SK-MEL-5 (cell line): ENCODE results near the gene ALKBH6. TPM values are rescaled to one million over a fixed set of nuclear protein-coding genes. Genes with fewer than 3 reads are reported as not detected.
"Not testable (repeated sequence)": the region's sequence is repeated elsewhere in the genome, so short reads cannot be mapped to it uniquely, and the experiment has no call there.

Source experiments
- DNase-seq: peaks from one replicate; pipeline ENCODE4 v3.0.0-alpha.2; 2016; ENCODE audit warnings: low read depth, low spot score
- in situ Hi-C: cut with HindIII; loops from 2 replicates; pipeline ENCODE4 v1.10.0; 2016; ENCODE audit warnings: low sequenced_read_pairs, high pct_unique_total_duplicates, low pct_unique_long_range_greater_than_20kb
- polyA plus RNA-seq, 2 experiments: library from polyadenylated mRNA; depleted of rRNA; stranded (reverse); fragments of >200 nt; gene quantifications; 2 replicates each; pipeline ENCODE4 v1.2.3, GENCODE V29; 2015
- total RNA-seq: library from RNA; depleted of rRNA; stranded (reverse); fragments of >200 nt; shearing (Covaris generic); gene quantifications from 2 replicates; pipeline ENCODE4 v1.2.3, GENCODE V29; 2014; rRNA removed

ALKBH6 gene
- total RNA-seq, result 11.9 and 14.9 TPM in 2 replicates
- 22.7 and 23.5 TPM in 2 replicates for polyA plus RNA-seq (2015; cell fraction: cytosol; rRNA removed)
- 123 and 164 TPM in 2 replicates for polyA plus RNA-seq (2015; cell fraction: nucleus; rRNA removed)

DNA sequence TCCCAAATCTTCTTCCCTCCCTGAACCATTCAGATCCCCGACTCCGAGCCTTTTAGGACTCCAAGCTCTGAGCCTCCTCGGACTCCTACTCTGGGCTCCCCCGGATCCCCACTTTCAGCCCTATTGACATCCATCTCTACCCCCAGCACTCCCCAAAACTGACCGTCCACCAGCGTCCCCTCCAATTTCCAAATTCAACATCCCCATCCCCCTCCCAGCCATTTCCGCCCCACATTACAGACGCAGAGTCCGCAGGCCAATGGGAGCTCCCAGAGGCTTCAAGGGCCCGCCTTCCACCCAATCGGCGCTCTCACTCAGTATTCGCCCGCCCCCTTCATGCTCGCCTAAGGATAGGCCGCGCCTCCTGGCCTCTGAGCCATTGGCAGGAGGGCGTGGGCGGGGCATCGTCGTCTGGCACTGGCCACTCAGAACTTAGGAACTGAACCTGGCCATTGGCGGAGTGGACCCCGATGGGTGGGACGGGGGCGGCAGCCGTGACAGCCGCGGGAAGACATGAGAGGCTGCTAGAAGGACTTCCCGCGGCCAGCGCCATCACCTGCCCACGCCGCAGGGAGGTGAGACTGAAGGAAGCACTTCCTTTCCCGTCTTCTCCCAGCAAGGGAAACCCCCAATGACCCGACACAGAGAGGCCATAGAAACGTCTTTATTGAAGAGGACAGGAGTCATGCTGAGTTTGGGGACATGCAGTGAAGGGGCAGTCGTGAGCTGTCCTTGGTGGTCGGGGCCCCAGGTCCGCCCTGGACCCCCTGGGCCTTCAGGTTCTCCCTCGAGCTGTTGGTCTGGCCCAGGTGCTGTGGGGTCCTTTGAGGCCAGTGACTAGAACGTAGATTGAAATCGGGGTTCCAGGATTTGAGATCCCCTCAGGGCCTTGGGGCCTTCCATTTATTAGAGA is at the start of gene ALKBH6:
Gene ALKBH6 (minus strand): TSS at position 202 of the 913 bp plus-strand sequence. CDS start 816 bp downstream, outside the sequence.
- in situ Hi-C loops, result no loop called here
- peak; percentile 99 for DNase-seq

DNA sequence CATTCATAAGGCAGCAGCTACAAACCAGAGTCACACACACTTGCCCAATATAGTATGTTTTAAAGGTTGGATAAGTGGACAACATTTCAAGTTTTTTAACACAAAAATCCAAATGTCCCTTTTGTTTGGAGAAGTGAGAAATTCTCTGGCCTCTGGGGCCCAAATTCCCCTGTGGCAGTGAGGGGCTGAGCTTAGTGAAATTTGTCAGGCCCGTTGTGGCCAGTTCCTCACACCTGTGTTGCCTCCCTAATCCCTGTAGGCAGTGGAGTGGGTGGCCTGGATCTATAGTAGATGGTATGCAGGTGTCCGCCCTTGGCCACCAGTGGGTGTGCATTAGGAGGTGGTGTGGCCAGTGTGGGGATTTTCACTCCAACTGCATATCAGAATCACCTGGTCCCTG is 47.4 kb upstream of the ALKBH6 start:
- no peak for DNase-seq
- in situ Hi-C loops, result no loop called here

DNA sequence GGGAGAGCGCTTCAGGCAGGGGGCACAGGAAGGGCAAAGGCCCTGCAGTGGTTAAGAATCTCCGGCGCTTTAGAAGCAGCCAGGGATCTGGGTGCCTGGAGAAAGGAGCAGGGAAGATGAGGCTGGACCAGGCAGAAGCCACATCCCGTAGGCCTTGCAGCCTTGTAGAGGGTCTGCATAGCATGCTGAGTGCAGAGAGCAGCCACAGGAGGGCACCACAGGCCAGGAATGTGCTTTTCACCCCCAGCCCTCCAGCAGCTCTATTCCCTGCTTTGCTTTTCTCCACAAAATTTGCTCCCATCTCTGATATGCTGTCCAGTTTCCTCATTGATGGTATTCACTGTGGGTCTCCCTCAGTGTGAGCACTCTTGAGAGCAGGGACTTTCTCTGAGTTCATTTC is 46.4 kb upstream of the ALKBH6 start:
- DNase-seq, result peak; percentile 65

DNA sequence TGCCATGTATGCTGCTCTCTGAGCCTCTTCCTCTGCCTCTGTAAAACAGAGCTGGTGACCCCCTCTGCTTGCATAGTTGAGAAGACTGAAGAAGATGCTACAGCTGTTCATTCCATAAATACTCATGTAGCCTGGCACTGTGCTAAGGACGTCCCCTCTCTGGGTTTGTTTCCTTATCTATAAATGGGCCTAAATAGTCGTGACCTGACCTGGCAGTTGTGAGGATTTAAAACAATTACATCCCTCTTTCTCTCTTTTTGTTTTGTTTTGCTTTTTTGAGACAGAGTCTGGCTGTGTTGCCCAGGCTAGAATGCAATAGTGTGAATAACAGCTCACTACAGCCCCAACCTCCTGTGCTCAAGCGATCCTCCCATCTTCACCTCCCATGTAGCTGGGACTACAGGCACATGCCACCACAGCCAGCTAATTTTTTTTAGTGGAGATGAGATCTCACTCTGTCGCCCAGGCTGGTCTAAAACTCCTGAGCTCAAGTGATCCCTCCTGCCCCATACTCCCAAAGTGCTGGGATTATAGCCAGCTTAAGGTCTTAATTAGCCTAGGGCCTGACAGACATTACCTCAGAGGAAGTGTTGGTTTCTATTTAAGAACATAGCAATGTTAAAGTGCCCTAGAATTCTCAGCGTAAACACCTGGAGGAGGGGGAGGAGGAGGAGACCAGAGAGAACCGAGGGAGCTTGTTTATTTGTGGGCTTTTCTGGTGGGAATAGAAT is 45.3 kb upstream of the ALKBH6 start:
- in situ Hi-C loops, result no loop called here
- DNase-seq, result no peak

More for the DNA sequence above, 46.4 kb upstream of the ALKBH6 start:
- in situ Hi-C loops, result no loop called here

DNA sequence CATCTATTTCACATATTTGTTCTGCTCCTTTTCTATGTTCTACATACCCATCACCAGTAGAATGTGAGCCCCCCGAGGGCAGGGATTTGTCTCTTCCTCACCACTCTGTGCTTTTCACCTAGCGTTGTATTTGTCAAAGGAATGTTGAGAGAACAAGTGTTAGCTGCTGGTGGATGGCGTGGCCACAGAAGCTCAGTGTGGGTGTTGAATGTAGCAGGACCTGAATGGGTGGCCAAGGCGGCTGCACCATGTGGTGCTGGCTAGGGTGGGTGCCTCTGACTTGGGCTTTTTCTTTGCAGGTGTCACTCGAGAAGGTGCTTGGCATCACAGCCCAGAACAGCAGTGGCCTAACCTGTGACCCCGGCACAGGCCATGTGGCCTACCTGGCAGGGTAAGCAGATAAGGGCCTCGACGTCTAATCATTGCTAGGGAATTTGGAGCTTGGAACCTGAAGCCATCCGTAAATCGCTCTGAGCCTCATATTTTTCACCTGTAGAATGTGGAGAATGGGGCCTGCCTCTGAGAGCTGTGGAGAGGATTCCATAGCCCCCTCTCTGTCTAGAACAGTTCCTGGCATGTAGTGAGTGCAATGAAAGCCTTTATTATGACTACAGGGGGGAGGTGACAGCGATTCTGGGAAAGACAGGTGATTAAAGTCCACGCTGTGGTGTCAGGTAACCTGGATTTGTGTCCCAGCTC is 44.6 kb upstream of the ALKBH6 start:
- DNase-seq, result no peak
- in situ Hi-C loops, result no loop called here

DNA sequence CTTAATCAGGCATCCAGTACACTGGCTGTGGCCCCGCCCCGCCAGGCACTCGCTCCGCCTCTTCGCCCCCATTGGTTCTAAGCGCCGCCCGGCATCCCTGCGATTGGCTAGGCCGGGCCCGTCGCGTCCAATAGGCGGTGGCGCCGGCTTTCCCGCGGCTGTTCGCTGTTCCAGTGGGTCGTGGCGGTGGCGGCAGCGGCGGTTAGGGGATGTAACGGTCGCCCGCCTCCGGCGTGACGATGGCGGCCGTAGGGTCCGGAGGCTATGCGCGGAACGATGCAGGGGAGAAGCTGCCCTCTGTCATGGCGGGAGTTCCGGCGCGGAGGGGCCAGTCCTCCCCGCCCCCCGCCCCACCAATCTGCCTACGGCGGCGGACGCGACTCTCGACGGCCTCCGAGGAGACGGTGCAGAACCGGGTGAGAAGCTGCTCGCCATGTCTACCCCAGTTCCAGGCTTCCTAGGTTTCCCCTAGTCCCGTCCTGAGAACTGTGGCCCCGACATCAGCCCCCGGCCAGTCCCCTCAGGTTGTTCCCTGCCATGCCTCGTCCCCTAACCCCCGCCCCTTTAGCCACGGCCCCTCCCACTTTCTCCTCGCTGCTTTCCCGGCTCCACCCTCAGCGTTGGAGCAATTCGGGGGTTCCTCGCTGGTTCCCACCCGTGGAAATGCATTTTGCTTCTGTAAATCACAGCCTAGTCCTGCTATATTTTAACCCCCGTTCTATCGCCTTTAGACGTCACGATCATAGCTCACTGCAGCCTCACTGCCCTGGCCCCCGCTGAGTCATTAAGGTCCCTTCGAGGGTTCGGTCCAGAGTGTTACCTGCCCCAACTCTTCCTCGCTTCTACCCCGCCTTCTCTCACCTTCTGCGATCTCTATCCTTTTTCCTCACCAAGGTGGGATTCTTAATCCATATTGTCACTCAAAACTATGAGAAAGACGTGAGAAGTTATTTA is 41.0 kb upstream of the ALKBH6 start, which contains the start of gene WDR62:
Gene WDR62 (plus strand): TSS at position 165 of the 954 bp plus-strand sequence. CDS start 75 bp downstream, at position 240.
- DNase-seq, result peak; percentile 89
- in situ Hi-C loops, result no loop called here

DNA sequence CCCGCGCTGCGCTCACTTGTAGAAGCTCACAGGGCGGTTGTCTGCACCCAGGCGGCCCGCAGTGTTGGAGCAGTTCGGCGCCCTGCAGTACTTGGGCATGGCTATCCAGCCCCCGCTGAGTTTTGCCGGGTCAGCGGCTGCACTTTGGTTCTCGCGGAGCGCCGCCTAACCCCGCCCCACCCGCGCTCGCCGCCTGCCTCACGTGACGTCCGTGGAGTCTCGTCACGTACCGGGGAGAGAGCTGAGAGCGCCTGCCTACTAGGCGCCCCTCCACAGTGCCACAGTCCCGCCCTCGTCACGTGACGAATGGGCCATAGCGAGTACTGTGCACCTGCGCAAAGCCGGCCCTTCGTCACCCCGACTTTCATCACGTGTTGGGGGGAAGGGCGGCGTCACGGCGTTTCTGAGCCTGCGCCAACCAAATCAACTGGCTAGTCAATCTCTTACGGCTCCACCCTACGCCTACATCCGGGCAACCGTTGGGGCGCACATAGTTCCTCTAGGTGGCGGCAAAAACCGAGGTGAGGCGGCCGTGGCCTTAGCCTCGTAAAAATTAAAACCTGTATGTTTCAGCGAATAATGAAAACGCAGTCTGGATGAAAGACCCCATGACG is 40.2 kb upstream of the ALKBH6 start, which contains the start of gene THAP8:
Gene THAP8 (minus strand): TSS at position 167 of the 614 bp plus-strand sequence. CDS start 68 bp downstream, at position 99.
- DNase-seq, result peak; percentile 98
- in situ Hi-C loops, result no loop called here

DNA sequence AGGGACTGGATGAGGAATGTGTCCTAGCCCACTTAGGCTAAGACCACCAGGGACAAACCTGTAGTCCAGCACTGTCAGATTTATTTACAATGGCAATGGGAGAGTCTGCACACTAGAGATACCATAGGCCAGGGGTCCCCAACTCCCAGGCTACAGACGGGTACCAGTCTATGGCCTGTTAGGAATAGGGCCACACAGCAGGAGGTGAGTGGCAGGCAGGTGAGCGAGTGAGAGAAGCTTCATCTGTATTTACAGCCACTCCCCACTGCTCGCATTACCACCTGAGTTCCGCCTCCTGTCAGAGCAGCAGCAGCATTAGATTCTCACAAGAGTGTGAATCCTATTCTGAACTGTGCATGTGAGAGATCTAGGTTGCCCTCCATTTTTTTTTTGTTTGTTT is 37.6 kb upstream of the ALKBH6 start:
- in situ Hi-C loops, result no loop called here
- no peak for DNase-seq

DNA sequence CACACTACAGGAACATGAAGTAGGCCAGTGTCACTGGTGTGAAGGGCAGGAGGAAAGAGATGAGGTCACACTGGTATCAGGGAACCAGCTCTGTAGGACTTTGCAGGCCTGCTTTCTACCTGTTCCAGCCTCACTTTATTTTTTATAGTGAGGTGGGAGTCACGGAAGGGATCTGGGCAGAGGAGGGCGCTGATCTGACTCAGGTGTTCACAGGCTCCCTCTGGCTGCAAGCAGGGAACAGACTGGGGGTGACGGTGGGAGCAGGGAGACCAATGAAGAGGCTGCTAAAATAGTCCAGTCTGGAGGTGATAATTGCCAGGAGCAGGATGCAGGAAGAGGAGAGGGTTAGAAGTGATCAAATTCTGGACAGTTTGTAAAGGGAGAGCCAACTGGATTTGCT is 37.2 kb upstream of the ALKBH6 start:
- in situ Hi-C loops, result no loop called here
- DNase-seq, result peak; percentile 22

DNA sequence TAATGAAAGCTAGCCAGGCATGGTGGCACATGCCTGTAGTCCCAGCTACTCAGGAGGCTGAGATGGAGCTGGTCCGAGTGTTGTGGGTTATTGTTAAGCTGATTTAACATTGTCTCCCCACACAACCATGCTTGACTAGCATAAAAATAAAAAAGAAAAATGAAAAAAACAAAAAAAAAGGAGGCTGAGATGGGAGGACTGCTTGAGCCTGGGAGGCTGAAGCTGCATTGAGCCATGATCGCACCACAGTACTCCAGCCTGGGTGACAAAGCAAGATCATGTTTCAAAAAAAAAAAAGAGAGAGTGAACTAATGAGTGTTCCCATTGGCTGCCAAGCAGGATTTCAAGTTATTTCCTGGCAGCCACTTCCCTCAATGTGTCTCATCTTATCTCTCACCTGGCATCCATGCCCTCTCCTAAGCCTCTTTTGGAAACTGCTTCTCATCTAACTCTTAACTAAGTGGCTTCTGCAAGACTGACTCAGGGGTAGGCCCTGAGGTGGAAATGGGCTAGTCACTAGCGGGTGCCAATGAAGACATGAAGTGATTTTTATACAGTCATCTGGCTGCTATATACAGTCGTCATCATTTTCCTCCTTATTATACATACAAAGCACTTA is 35.2 kb upstream of the ALKBH6 start:
- in situ Hi-C loops, result no loop called here
- DNase-seq, result no peak

DNA sequence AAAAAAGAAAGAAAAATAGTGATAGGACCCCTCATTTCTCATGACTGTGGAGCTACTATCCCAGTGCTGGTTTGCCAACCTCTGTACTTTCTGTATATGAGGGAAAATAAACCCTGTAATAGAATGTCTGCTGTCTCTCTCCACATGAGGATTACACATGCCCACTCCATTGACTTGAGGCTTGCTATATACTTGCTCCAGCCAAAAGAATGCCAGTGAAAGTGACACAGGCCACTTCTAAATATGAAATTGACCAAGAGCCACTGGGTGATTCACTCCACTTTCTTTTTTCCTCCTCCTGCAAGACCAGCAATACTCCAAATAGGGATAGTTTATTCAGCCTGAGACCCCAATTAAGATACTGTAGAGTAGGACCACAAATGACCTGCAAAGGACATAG is 33.8 kb upstream of the ALKBH6 start:
- no peak for DNase-seq
- in situ Hi-C loops, result no loop called here

DNA sequence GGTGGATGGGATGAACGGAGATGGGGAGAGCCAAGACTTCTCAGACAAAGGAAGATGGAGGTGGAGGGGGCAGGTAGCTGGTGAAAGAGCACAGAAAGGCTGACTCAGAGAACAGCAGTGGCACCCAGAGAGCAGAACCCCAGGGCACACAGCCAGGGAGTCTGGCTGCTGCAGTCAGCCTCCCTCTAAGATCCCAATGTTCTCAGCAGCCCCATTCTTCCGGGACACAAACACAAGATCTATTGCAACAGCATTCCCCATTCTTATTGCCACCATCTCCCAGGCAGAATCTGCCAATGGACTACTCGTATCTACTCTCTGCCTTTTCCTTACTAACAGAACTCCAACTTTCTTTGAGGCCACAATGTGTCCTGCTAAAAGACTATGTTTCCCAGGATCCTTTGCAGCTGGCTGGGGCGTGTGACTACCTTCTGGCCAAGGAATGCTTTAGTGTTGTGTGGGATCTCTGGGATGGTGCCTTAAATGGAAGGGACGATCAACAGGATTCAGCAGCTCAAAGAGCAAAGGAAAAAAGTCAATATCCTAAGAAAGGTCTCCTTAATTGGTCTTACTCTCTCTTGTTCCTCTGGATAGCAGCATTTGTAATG is 32.5 kb upstream of the ALKBH6 start:
- in situ Hi-C loops, result no loop called here

DNA sequence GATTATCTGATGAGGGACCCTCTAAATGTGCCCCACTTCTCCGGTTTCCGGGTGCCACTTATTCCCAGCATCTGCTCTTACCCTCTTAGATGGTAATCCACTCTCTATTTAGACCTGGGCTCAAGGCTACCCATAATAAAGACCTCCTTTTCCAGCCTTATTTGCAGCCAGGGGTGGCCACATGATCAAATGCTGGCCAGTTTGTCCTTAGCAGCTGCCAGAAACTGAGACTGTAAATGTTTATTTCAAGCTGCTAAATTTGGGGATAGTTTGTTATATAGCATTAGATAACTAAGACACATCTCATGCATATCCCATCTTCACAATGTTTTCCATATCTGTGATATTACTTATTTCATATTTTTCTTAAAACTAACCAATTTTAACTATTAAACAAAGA is 29.9 kb upstream of the ALKBH6 start:
- in situ Hi-C loops, result no loop called here
- no peak for DNase-seq

More for the DNA sequence above, 32.5 kb upstream of the ALKBH6 start:
- no peak for DNase-seq

DNA sequence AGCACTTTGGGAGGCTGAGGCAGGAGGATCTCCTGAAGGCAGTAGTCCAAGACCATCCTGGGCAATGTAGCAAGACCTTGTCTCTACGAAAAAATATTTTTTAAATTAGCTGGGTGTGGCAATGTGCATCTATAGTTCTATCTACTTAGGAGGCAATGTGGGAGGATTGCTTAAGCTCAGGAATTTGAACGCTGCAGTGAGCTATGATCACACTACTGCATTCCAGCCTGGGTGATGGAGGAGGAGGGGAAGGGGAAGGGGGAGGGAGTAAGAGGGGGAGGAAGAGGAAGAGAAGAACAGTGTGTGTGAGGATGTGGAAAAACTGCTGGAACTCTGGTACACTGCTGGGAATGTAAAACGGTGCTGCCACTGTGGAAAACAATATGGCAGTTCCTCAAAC is 27.8 kb upstream of the ALKBH6 start:
- DNase-seq, result no peak
- in situ Hi-C loops, result no loop called here

DNA sequence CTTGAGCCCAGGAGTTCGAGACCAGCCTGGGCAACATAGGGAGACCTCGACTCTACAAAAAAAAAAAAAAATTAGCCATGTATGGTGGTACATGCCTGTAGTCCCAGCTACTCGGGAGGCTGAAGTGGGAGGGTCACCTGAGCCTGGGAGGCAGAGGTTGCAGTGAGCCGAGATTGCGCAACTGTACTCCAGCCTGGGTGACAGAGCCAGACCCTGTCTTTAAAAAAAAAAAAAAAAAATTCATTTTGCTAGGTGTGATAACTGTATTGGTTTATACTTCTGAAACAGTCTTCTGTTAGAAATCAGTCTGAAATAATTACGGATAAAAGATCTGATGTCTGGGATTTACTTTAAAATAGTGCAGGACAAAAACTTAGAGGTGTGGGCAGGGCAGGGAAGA is 27.1 kb upstream of the ALKBH6 start:
- DNase-seq, in situ Hi-C loops: not testable (repeated sequence)
